WTC11 (cell line): ENCODE data around the gene MARCKS. TPM values are rescaled to one million over a fixed set of nuclear protein-coding genes. Genes with fewer than 3 reads are reported as not detected.

Experiments used
- ATAC-seq: fragments of 200-7000 bp; cut with Tn5 transposase; 2 replicates; pipeline ENCODE4 v1.10.0; 2021; ENCODE audit warnings: mild to moderate bottlenecking, moderate library complexity
- CTCF ChIA-PET: fragments of 300-600 bp; sonication (Branson Sonifier 250); formaldehyde crosslinking; loops from one replicate; lab custom pipeline; 2021; ENCODE audit warnings: antibody characterized with exemption; lab: Charles Lee
- POLR2A ChIA-PET: fragments of 350-600 bp; sonication (Branson Sonifier 250); formaldehyde crosslinking; loops from one replicate; lab custom pipeline; 2021; ENCODE audit warnings: antibody characterized with exemption; lab: Charles Lee
- DNase-seq: peaks from one replicate; pipeline ENCODE4 v3.0.0; 2021; ENCODE audit warnings: low spot score
- H3K27ac Mint-ChIP-seq: 2 replicates; pipeline ENCODE4 v1.8.0; 2021; ENCODE audit warnings: mixed read lengths
- H3K27me3 Mint-ChIP-seq: 2 replicates; pipeline ENCODE4 v1.8.0; 2021; ENCODE audit warnings: low read depth, mild to moderate bottlenecking, moderate library complexity, mixed read lengths
- H3K36me3 Mint-ChIP-seq: 2 replicates; pipeline ENCODE4 v1.8.0; 2021; ENCODE audit warnings: mixed read lengths
- H3K4me1 Mint-ChIP-seq: 2 replicates; pipeline ENCODE4 v1.8.0; 2022; ENCODE audit warnings: mixed read lengths
- H3K4me3 Mint-ChIP-seq: 2 replicates; pipeline ENCODE4 v1.8.0; 2021; ENCODE audit warnings: mild to moderate bottlenecking, moderate library complexity, mixed read lengths
- H3K9me3 Mint-ChIP-seq: 2 replicates; pipeline ENCODE4 v1.8.0; 2021; ENCODE audit warnings: mixed read lengths
- ATF1 ChIP-seq: sonication (generic); formaldehyde crosslinking; IDR thresholded peaks from 2 replicates; pipeline ENCODE4 v1.8.1; 2023; ENCODE audit warnings: mild to moderate bottlenecking, moderate library complexity, missing genetic modification reagents
- CREB1 ChIP-seq: sonication (generic); formaldehyde crosslinking; IDR thresholded peaks from 2 replicates; pipeline ENCODE4 v1.8.0; 2023; ENCODE audit warnings: mild to moderate bottlenecking, missing genetic modification reagents
- IRF2 ChIP-seq: sonication (generic); formaldehyde crosslinking; IDR thresholded peaks from 2 replicates; pipeline ENCODE4 v1.8.0; 2022; ENCODE audit warnings: low read depth, missing genetic modification reagents, borderline replicate concordance
- KAT7 ChIP-seq: sonication (generic); formaldehyde crosslinking; IDR thresholded peaks from 2 replicates; pipeline ENCODE4 v1.8.1; 2023; ENCODE audit warnings: missing genetic modification reagents, mild to moderate bottlenecking, borderline replicate concordance
- NFE2L1 ChIP-seq: sonication (generic); formaldehyde crosslinking; IDR thresholded peaks from 2 replicates; pipeline ENCODE4 v1.8.1; 2023; ENCODE audit warnings: missing genetic modification reagents
- RORB ChIP-seq: fragments of 250-450 bp; sonication (Bioruptor Pico); IDR thresholded peaks from 2 replicates; pipeline ENCODE4 v1.9.0; 2021; ENCODE audit warnings: mild to moderate bottlenecking
- SMAD3 ChIP-seq: sonication (generic); formaldehyde crosslinking; IDR thresholded peaks from 2 replicates; pipeline ENCODE4 v1.8.0; 2022; ENCODE audit warnings: missing genetic modification reagents, mild to moderate bottlenecking, borderline replicate concordance
- SP1 ChIP-seq: sonication (generic); formaldehyde crosslinking; conservative IDR thresholded peaks from 2 replicates; pipeline ENCODE4 v1.8.1; 2022; ENCODE audit warnings: missing genetic modification reagents
- TCF7 ChIP-seq: sonication (generic); formaldehyde crosslinking; IDR thresholded peaks from 2 replicates; pipeline ENCODE4 v1.8.0; 2022; ENCODE audit warnings: mild to moderate bottlenecking, low read depth, missing genetic modification reagents, moderate library complexity
- ZNF121 ChIP-seq: sonication (generic); formaldehyde crosslinking; IDR thresholded peaks from 2 replicates; pipeline ENCODE4 v1.8.0; 2023; ENCODE audit warnings: missing genetic modification reagents
- ZNF423 ChIP-seq: fragments of 250-450 bp; sonication (Bioruptor Pico); IDR thresholded peaks from 2 replicates; pipeline ENCODE4 v2.1.2; 2022; ENCODE audit warnings: mild to moderate bottlenecking, moderate library complexity
- total RNA-seq: library from RNA; stranded (reverse); gene quantifications from 3 replicates; pipeline ENCODE4 v1.2.3, GENCODE V29; 2021
- TF ChIP-seq, protein P1 (sequence below): sonication (generic); formaldehyde crosslinking; IDR thresholded peaks from 2 replicates; pipeline ENCODE4 v1.8.1; 2023; ENCODE audit warnings: mild to moderate bottlenecking, missing genetic modification reagents, borderline replicate concordance
- TF ChIP-seq, protein P2 (sequence below): sonication (generic); formaldehyde crosslinking; IDR thresholded peaks from 2 replicates; pipeline ENCODE4 v1.8.0; 2022; ENCODE audit warnings: mild to moderate bottlenecking, missing genetic modification reagents
- TF ChIP-seq, protein P3 (sequence below): fragments of 250-450 bp; sonication (Bioruptor Pico); IDR thresholded peaks from 2 replicates; pipeline ENCODE4 v1.9.0; 2021; ENCODE audit warnings: moderate library complexity, mild to moderate bottlenecking, inconsistent platforms, borderline replicate concordance
- TF ChIP-seq, protein P4 (sequence below): sonication (generic); formaldehyde crosslinking; IDR thresholded peaks from 2 replicates; pipeline ENCODE4 v1.8.0; 2023; ENCODE audit warnings: mild to moderate bottlenecking, missing genetic modification reagents
- TF ChIP-seq, protein P5 (sequence below): sonication (generic); formaldehyde crosslinking; IDR thresholded peaks from 2 replicates; pipeline ENCODE4 v1.8.1; 2022; ENCODE audit warnings: low read depth, missing genetic modification reagents, borderline replicate concordance
- TF ChIP-seq, protein P6 (sequence below): sonication (generic); formaldehyde crosslinking; IDR thresholded peaks from 2 replicates; pipeline ENCODE4 v1.8.0; 2022; ENCODE audit warnings: mild to moderate bottlenecking, missing genetic modification reagents
- TF ChIP-seq, protein P7 (sequence below): fragments of 250-450 bp; sonication (Bioruptor Pico); IDR thresholded peaks from 2 replicates; pipeline ENCODE4 v2.1.2; 2022; ENCODE audit warnings: mild to moderate bottlenecking, moderate library complexity
- TF ChIP-seq, protein P8 (sequence below): fragments of 250-450 bp; sonication (Bioruptor Pico); IDR thresholded peaks from 2 replicates; pipeline ENCODE4 v1.9.0; 2021; ENCODE audit warnings: mild to moderate bottlenecking
- TF ChIP-seq, protein P9 (sequence below): sonication (generic); formaldehyde crosslinking; IDR thresholded peaks from 2 replicates; pipeline ENCODE4 v1.8.1; 2023; ENCODE audit warnings: mild to moderate bottlenecking, moderate library complexity, missing genetic modification reagents

MARCKS gene
- total RNA-seq, 1 experiment from 2014 or later: 95.1 TPM

DNA sequence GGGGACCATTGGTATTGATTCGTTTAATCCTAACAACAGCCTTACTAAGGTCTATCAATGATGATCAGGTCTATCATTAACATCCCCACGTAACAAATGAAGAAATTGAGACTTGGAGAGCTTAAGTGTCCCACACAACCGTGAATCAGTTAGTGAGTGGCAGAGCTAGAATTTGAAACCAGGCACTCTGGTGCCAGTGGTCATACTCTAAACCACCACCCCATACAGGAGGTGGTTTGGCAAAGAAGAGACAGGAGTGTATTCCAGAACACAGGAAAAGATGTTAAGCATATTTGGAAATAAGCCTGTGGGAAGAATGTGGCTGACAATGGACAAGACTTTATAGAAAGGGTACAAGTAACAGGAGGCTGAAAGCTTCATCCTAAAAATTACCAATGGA is 35.7 kb upstream of the MARCKS start (continued):
- TF ChIP-seq, protein P1, sequence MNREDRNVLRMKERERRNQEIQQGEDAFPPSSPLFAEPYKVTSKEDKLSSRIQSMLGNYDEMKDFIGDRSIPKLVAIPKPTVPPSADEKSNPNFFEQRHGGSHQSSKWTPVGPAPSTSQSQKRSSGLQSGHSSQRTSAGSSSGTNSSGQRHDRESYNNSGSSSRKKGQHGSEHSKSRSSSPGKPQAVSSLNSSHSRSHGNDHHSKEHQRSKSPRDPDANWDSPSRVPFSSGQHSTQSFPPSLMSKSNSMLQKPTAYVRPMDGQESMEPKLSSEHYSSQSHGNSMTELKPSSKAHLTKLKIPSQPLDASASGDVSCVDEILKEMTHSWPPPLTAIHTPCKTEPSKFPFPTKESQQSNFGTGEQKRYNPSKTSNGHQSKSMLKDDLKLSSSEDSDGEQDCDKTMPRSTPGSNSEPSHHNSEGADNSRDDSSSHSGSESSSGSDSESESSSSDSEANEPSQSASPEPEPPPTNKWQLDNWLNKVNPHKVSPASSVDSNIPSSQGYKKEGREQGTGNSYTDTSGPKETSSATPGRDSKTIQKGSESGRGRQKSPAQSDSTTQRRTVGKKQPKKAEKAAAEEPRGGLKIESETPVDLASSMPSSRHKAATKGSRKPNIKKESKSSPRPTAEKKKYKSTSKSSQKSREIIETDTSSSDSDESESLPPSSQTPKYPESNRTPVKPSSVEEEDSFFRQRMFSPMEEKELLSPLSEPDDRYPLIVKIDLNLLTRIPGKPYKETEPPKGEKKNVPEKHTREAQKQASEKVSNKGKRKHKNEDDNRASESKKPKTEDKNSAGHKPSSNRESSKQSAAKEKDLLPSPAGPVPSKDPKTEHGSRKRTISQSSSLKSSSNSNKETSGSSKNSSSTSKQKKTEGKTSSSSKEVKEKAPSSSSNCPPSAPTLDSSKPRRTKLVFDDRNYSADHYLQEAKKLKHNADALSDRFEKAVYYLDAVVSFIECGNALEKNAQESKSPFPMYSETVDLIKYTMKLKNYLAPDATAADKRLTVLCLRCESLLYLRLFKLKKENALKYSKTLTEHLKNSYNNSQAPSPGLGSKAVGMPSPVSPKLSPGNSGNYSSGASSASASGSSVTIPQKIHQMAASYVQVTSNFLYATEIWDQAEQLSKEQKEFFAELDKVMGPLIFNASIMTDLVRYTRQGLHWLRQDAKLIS: no peak
- TF ChIP-seq RORB (no peak), IRF2 (CRISPR knock-in tag) (no peak), ATF1 (CRISPR knock-in tag) (no peak)

DNA sequence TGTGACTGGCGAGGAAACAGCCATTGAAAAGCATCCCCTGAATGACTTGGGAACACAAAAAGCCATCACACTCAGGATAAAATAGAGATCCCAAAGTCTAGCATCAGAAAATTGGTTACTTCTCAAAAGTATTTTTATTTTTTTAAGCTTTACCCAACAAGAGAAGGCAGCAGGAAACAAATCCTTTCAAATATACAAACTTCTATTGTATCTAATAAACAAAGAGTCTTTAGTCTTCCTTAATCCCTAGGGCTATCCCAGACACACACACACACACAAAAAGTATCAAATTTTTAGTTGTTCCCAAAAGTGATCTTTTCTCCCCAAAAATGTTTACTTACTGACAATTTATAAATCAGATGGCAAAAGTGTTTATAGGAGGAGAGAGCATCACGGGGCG is 33.2 kb upstream of the MARCKS start:
- H3K27ac Mint-ChIP-seq: no peak overlapping the region
- no peak for DNase-seq
- POLR2A ChIA-PET: interaction anchor here (0.6 kb wide), 1 partner anchor 278 kb away, joined by 5 read pairs; no protein-coding TSS in a partner anchor
- peaks cover 9% of the 10 kb centered on the region for H3K27me3 Mint-ChIP-seq
- no peak overlapping the region for H3K4me3 Mint-ChIP-seq
- H3K36me3 Mint-ChIP-seq: no peaks in the 10 kb centered on the region
- no peak for ATAC-seq
- CTCF ChIA-PET: no interaction called here
- no peaks in the 10 kb centered on the region for H3K4me1 Mint-ChIP-seq
- H3K9me3 Mint-ChIP-seq: no peaks in the 10 kb centered on the region
- TF ChIP-seq, protein P2, sequence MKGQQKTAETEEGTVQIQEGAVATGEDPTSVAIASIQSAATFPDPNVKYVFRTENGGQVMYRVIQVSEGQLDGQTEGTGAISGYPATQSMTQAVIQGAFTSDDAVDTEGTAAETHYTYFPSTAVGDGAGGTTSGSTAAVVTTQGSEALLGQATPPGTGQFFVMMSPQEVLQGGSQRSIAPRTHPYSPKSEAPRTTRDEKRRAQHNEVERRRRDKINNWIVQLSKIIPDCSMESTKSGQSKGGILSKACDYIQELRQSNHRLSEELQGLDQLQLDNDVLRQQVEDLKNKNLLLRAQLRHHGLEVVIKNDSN (CRISPR knock-in tag): no peak
- TF ChIP-seq, protein P3, sequence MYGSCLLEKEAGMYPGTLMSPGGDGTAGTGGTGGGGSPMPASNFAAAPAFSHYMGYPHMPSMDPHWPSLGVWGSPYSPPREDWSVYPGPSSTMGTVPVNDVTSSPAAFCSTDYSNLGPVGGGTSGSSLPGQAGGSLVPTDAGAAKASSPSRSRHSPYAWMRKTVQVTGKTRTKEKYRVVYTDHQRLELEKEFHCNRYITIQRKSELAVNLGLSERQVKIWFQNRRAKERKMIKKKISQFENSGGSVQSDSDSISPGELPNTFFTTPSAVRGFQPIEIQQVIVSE (CRISPR knock-in tag): no peak
- TF ChIP-seq, protein P4, sequence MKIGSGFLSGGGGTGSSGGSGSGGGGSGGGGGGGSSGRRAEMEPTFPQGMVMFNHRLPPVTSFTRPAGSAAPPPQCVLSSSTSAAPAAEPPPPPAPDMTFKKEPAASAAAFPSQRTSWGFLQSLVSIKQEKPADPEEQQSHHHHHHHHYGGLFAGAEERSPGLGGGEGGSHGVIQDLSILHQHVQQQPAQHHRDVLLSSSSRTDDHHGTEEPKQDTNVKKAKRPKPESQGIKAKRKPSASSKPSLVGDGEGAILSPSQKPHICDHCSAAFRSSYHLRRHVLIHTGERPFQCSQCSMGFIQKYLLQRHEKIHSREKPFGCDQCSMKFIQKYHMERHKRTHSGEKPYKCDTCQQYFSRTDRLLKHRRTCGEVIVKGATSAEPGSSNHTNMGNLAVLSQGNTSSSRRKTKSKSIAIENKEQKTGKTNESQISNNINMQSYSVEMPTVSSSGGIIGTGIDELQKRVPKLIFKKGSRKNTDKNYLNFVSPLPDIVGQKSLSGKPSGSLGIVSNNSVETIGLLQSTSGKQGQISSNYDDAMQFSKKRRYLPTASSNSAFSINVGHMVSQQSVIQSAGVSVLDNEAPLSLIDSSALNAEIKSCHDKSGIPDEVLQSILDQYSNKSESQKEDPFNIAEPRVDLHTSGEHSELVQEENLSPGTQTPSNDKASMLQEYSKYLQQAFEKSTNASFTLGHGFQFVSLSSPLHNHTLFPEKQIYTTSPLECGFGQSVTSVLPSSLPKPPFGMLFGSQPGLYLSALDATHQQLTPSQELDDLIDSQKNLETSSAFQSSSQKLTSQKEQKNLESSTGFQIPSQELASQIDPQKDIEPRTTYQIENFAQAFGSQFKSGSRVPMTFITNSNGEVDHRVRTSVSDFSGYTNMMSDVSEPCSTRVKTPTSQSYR (CRISPR knock-in tag): no peak
- TF ChIP-seq ZNF423 (CRISPR knock-in tag) (no peak), CREB1 (CRISPR knock-in tag) (no peak), SMAD3 (no peak), IRF2 (CRISPR knock-in tag) (no peak), ZNF121 (no peak), NFE2L1 (CRISPR knock-in tag) (no peak), TCF7 (CRISPR knock-in tag) (no peak), KAT7 (no peak), SP1 (CRISPR knock-in tag) (no peak)
- TF ChIP-seq, protein P5, sequence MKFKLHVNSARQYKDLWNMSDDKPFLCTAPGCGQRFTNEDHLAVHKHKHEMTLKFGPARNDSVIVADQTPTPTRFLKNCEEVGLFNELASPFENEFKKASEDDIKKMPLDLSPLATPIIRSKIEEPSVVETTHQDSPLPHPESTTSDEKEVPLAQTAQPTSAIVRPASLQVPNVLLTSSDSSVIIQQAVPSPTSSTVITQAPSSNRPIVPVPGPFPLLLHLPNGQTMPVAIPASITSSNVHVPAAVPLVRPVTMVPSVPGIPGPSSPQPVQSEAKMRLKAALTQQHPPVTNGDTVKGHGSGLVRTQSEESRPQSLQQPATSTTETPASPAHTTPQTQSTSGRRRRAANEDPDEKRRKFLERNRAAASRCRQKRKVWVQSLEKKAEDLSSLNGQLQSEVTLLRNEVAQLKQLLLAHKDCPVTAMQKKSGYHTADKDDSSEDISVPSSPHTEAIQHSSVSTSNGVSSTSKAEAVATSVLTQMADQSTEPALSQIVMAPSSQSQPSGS (CRISPR knock-in tag): no peak
- TF ChIP-seq, protein P6, sequence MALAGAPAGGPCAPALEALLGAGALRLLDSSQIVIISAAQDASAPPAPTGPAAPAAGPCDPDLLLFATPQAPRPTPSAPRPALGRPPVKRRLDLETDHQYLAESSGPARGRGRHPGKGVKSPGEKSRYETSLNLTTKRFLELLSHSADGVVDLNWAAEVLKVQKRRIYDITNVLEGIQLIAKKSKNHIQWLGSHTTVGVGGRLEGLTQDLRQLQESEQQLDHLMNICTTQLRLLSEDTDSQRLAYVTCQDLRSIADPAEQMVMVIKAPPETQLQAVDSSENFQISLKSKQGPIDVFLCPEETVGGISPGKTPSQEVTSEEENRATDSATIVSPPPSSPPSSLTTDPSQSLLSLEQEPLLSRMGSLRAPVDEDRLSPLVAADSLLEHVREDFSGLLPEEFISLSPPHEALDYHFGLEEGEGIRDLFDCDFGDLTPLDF (CRISPR knock-in tag): no peak
- TF ChIP-seq, protein P7, sequence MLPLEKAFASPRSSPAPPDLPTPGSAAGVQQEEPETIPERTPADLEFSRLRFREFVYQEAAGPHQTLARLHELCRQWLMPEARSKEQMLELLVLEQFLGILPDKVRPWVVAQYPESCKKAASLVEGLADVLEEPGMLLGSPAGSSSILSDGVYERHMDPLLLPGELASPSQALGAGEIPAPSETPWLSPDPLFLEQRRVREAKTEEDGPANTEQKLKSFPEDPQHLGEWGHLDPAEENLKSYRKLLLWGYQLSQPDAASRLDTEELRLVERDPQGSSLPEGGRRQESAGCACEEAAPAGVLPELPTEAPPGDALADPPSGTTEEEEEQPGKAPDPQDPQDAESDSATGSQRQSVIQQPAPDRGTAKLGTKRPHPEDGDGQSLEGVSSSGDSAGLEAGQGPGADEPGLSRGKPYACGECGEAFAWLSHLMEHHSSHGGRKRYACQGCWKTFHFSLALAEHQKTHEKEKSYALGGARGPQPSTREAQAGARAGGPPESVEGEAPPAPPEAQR (CRISPR knock-in tag): no peak
- TF ChIP-seq, protein P8, sequence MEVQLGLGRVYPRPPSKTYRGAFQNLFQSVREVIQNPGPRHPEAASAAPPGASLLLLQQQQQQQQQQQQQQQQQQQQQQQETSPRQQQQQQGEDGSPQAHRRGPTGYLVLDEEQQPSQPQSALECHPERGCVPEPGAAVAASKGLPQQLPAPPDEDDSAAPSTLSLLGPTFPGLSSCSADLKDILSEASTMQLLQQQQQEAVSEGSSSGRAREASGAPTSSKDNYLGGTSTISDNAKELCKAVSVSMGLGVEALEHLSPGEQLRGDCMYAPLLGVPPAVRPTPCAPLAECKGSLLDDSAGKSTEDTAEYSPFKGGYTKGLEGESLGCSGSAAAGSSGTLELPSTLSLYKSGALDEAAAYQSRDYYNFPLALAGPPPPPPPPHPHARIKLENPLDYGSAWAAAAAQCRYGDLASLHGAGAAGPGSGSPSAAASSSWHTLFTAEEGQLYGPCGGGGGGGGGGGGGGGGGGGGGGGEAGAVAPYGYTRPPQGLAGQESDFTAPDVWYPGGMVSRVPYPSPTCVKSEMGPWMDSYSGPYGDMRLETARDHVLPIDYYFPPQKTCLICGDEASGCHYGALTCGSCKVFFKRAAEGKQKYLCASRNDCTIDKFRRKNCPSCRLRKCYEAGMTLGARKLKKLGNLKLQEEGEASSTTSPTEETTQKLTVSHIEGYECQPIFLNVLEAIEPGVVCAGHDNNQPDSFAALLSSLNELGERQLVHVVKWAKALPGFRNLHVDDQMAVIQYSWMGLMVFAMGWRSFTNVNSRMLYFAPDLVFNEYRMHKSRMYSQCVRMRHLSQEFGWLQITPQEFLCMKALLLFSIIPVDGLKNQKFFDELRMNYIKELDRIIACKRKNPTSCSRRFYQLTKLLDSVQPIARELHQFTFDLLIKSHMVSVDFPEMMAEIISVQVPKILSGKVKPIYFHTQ (CRISPR knock-in tag): no peak
- TF ChIP-seq, protein P9, sequence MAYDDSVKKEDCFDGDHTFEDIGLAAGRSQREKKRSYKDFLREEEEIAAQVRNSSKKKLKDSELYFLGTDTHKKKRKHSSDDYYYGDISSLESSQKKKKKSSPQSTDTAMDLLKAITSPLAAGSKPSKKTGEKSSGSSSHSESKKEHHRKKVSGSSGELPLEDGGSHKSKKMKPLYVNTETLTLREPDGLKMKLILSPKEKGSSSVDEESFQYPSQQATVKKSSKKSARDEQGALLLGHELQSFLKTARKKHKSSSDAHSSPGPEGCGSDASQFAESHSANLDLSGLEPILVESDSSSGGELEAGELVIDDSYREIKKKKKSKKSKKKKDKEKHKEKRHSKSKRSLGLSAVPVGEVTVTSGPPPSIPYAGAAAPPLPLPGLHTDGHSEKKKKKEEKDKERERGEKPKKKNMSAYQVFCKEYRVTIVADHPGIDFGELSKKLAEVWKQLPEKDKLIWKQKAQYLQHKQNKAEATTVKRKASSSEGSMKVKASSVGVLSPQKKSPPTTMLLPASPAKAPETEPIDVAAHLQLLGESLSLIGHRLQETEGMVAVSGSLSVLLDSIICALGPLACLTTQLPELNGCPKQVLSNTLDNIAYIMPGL (CRISPR knock-in tag): no peak
